OCI-M2 (cell line): ENCODE data around the gene UBE2R2.
"Not testable (repeated sequence)": the region's sequence is repeated elsewhere in the genome, so short reads cannot be mapped to it uniquely, and the experiment has no call there.

Experiments used
- DNase-seq: peaks from one replicate; lab custom pipeline; 2025; ENCODE audit not compliant: unreplicated experiment; lab: John Stamatoyannopoulos, UW

UBE2R2 gene

DNA sequence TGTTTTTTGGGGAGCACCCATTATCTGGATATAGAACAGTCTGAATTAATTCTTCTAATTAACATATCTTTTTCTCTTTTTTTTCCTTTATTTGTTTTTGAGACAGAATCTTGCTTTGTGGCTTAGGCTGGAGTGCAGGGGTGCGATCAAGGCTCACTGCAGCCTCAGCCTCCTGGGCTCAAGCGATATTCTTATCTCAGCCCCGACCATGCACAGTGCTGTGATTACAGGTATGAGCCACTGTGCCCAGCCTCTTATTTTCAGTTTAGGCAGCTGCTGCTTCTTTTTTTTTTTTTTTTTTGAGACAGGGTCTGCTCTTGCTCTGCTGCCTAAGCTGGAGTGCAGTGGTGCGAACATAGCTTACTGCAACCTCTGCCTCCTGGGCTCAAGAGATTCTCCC lies 20.2 kb downstream of the UBE2R2 start:
- no peak for DNase-seq

DNA sequence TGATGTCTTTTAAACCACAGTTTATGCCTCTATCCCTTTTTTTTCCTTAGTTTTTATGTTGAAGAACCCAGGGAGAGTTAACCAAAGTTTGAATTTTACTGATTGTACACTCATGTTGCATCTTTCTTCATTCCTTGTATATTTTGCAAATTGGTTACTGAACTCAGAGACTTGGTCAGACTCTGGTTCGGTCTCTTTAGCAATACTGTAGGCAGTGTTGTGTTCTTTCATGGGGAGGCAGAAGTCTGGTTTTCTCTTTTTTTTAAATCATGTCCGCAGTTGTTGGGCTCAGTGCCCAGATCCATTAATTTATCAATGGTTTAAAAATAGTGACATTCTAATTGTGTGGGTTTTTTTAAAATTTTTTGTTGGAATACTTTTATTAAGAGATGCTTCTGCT lies 23.4 kb downstream of the UBE2R2 start:
- no peak for DNase-seq

DNA sequence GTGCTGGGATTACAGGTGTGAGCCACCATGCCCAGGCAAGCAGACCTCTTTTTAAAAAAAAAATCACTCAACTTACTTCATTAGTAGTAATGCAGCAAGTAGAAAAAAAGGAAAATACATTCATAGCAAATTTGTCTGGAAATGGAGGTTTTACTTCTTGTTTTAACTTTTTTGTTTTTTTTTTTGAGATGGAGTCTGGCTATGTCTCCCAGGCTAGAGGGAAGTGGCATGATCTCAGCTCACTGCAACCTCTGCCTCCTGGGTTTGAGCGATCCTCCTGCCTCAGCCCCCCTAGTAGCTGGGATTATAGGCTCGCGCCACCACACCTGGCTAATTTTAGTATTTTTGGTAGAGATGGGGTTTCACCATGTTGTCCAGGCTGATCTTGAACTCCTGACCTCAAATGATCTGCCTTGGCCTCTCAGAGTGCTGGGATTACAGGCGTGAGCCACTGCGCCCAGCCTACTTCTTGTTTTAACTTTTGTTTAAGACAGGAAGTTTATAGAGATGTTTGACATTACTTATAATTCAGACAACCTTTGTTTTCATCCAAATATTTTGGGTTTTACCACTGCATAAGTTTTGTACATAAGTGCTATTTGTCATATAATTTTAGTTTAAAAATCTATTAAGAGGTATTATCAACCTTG lies 26.5 kb downstream of the UBE2R2 start:
- no peak for DNase-seq

DNA sequence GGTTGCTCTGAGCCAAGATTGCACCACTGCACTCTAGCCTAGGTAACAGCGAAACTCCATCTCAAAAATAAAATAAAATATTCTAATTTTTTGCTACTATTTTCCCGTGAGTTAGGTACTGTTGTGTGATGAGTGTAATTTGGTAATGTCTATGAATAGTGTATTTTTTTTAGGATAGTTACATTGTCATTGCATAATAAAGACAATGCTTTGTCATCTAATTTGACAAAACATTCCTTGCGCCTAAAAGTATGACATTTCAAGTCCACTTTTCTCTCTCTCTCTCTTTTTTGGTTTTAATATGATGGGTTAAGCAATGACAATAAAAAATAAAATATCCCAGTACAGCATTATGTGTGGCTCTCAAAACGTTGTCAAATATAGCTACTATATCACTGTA lies 29.3 kb downstream of the UBE2R2 start:
- no peak for DNase-seq

DNA sequence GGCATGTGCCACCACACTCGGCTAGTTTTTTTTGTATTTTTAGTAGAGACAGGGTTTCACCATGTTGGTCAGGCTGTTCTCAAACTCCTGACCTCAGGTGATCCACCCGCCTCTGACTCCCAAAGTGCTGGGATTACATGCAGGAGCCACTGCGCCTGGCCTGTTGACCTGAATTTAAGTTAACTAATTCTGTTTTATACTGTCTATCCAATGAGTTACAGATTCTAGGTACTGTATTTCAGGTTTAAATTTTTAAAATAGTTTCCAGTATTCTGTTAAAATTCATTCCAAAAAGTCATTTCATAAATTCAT lies 30.9 kb downstream of the UBE2R2 start:
- DNase-seq: not testable (repeated sequence)

DNA sequence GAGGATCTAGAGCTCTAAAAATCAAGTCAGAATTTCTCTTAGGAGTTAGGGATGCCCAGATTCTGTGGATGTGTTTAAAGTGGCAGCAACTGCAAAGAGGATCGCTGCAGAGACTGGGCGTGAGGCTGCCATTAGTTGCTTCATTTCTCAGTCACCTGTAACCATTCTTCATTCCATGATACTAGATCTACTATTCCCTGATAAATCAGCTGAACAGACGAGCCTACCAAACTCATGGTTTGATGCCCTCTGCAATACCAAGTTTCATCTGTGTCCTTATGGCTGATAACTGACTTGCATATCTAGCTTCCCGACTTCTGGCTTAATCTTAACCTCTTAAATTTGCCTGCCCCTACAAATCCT lies 33.3 kb downstream of the UBE2R2 start:
- no peak for DNase-seq

DNA sequence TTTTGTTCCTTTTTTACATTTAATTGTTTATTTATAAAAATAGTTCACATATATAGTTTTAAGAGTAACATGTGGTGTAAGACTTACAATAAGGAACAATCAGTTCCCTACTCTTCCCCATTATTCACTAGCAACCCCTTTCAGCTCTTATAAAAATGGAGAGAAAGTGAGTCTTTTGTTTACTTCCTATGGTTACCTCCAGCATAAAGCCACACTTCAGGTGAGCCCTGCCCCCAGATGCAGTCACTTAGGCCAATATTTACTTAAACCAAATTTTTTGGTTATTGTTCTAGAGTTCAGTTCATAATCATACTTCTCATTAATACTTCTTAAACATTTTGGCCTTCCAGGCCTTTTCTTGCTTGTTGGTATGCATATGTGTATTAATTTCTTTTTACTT lies 33.7 kb downstream of the UBE2R2 start:
- DNase-seq: no peak

DNA sequence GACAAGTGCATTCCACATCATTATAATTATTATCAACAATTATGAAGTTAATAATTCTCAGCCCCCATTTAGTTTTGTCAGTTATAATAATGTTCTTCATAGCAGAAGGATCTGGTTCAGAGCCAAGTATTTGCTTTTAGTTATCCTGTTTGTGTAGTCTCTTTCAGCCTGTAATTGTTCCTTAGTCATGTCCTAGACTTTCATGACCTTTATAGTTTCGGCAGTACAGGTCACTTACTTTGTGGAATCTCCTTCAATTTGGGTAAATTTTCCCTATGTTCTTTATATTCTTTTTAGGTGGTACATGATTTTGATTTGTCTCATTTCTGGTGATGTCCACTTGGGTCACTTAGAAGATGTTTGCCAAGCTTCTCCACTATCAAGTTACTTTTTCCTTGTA lies 34.3 kb downstream of the UBE2R2 start:
- DNase-seq: no peak

DNA sequence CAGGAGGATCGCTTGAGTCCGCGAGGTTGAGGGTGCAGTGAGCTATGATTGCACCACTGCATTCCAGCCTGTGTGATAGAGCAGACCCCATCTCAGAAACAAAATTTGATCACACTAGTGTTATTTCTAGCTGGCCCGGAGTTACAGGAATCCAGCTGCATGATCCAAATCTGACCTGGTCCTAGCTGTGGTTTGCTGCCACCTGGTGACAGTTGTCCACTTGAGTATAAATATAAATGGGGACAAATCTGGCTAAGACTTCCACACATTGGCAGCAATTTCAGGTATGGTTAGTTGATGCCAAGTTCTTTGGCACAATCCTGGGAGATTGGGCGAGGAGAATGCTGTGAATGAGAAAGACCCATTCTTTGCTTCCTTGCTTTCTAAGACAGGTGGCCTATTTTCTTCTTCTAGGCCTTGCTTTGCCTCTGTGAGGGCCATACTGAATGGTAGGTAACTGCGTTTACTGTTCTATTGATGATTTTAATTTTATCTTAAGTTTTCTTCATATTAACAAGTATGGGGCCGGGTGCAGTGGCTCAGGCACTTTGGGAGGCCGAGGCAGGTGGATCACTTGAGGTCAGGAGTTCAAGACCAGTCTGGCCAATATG lies 35.4 kb downstream of the UBE2R2 start:
- DNase-seq: no peak

DNA sequence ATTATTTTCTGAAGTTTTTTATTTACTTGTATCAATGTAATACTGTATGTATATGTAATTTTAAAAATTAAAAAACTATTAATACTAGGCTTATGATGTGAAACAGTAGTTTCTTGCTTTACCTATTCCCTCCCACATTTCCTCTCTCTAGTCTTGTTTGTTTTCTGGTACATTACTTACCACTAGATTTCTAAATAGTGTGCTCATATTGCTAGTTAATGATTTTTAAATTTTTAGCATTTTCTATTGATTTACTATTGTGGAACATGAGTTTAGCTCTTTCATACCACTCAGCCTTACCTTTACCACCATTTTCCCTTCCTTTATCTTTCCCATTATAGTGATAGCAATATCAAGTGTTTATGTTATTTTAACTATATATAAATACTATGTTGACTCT lies 39.3 kb downstream of the UBE2R2 start:
- DNase-seq: no peak

DNA sequence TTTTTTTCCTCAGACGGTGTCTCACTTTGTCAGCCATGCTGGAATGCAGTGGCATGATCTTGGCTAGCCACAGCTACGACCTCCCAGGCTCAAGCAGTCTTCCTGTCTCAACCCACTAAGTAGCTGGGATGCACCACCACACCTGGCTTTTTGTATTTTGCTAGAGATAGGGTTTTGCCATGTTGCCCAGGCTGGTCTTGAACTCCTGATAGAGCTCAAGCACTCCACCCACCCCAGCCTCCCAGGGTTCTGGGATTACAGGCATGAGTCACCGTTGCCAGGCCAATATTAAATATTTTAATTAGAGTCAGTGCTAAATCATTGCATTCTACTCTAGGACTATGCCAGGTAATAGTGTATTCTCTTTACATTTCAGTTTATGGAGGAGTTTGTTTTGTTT lies 41.5 kb downstream of the UBE2R2 start:
- DNase-seq: no peak

DNA sequence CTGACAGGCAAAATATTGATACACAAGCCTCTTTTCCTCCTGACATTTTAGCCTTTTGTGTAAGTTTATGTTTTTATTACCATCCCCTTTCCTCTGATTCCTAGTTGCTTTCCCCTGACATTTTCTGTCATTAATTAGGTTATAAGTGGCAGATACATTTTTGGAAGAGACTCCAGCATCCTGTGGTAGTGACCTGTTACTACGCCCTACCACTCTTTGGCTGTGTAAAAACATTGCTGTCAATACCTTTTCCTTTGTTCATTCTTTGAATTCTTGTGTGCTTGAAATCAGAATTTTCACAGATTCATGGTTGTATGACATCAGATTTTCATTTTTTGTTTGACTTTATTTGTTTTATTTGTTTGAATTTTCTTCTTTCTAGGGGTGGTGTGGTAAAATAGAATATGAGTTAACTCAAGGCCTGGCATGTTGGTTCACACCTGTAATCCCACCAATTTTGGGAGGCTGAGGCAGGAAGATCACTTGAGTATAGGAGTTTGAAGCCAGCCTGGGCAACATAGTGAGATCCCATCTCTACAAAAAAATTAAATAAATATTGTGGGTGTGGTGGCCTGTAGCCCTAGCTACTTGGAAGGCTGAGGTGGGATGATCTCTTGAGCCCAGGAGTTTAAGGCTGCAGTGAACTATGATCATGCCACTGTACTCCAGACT lies 43.4 kb downstream of the UBE2R2 start:
- no peak for DNase-seq

DNA sequence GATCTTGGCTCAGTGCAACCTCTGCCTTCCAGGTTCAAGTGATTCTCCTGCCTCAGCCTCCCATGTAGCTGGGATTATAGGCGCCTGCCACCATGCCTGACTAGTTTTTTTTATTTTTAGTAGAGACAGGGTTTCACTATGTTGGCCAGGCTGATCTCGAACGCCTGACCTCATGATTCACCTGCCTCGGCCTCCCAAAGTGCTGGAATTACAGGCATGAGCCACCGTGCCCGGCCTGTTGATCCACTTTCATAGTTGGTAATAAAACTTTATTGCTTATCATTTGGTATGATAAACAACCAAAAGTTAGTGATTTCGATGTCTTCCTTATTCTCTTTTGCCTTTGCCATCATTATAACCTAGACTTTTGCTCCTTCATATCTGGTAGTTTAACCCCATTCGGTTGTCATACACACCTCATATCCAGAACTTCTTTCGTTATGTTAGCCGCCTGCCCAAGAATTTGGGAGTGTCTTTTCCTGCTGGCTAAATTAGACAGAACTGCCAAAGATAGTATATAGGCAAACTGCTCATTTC lies 45.0 kb downstream of the UBE2R2 start:
- DNase-seq: no peak

DNA sequence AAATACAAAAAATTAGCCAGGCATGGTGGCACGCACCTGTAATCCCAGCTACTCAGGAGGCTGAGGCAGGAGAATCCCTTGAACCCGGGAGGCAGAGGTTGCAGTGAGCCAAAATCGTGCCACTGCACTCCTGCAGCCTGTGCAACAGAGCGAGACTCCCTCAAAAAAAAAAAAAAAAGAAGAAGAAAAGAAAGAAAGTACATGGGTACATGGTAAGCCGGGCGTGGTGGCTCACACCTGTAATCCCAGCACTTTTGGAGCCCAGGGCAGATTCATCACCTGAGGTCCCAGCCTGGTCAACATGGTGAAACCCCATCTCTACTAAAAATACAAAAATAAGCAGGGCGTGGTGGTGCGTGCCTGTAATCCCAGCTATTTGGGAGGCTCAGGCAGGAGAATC lies 46.1 kb downstream of the UBE2R2 start:
- not testable (repeated sequence) for DNase-seq

DNA sequence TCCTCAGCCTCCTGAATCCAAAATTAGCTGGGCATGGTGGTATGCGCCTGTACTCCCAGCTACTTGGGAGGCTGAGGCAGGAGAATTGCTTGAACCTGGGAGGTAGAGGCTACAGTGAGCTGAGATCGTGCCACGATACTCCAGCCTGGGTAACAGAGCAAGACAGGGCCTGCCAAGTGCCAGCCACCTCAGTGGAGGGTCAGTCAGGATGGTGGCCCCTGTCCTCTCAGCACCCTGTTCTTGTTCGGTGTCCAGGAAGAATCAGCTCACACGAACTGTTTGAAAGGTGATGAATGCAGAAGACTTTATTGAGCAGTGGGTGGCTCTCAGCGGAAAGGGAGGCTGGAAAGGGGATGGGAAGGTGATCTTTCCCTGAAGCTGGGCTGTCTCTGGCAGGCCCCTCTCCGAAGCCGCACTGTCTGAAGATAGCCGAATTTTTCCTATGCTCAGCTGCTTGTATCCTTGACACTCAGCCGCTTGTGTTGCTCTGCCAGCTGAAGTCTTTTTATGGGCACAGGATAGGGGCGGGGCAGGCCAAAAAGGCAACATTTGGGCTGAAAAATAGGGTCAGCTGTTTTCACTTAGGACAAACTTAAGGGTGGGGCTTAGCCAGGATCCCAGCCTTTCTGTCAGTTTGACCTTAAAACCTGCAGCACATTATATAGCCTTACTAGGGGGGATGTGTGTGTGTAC lies 50.9 kb downstream of the UBE2R2 start:
- DNase-seq: no peak

DNA sequence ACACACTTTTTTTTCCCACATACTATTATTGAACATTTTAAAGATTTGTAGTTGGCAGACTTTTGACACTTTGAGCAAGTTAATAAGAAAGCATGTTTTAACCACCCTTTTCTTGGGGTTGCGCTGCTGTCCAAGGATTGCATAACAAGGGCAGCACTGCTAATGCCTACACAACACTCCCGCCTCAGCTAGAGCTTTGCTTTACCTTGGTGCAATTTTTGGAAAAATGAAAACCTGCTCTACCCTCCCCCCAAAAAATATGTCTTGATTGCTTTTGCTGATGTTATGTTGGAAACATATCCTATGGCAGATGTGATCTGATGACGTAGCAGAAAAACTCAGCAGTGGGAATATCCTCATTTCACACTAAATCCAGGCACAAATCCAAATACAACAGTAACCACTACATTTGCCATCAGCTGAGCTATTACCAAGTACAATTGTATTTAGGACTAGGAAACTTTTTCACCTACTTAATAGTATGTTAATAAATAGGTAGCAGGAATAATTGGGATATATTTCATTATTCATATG lies 51.5 kb downstream of the UBE2R2 start:
- DNase-seq: no peak

DNA sequence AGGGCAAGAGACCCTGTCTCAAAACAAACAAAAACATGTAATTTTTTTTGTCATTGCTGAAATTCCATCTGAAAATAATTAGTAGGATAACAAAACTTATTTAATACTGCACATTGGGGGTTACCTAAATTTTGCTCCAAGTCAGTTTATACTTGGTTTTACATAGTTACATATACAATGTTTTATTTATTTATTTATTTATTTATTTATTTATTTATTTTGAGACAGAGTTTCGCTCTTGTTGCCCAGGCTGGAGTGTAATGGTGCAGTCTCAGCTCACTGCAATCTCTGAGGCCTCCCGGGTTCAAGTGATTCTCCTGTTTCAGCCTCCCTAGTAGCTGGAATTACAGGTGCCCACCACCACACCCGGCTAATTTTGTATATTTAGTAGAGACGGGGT lies 52.3 kb downstream of the UBE2R2 start:
- not testable (repeated sequence) for DNase-seq

DNA sequence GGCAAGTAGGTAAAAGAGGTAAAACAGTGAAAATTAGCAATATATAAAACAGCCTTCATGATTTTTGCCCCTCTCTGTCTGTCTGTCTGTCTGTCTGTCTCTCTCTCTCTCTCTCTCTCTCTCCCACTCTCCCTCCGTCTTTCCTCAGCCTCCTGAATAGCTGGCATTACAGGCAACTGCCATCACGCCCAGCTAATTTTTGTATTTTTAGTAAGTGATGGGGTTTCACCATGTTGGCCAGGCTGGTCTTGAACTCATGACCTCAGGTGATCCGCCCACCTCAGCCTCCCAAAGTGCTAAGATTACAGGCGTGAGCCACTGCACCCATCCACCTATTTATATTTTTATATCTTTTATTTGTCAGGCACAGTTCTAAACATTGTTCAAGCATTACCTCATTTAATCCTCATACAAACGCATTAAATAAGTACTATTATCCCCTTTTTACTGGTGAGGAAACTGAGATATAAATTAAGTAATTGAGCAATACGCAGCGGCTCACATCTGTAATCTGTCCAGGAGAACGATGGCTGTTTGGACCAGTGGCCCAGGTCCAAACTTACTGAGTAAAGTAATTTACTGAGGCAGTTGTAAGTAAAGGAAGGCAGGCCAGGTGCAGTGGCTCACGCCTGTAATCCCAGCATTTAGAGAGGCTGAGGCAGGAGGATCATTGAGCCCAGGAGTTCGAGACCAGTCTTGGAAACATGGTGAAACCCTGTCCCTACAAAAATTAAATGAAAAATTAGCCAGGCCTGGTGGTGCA lies 60.9 kb downstream of the UBE2R2 start:
- DNase-seq: no peak

DNA sequence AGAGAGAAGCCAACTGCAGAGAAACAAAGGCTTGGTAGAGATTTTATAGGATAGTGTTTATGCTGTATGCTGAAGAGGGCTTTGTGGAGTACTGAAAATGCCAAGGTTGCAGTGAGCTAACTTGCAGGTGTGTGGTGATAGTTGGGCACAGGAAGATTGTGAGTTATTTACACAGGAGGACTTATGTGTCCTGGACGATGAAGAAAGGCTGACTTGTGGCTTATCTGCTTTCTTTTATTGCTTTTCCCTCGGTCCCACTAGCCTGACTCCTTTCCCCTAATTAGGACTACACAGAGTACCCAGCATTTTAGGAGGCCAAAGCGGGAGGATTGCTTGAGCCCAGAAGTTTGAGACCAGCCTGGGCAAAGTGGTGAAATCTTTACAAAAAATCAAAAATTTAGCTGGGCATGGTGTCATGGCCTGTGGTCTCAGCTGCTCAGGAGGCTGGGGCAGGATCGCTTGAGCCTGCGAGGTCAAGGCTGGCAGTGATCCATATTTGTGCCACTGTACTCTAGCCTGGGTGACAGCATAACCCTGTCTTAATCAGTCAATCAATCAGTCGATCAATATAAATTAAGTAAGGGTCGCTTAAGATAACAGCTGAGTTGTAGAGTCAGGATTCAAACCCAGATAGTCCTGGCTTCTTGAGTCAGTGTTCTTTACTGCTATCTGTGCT lies 61.9 kb downstream of the UBE2R2 start:
- DNase-seq: no peak
